Left ventricle myocardium inferior (tissue), 1 donor: ENCODE results near the gene HOXC10. TPM values are rescaled to one million over a fixed set of nuclear protein-coding genes. Genes with fewer than 3 reads are reported as not detected.

Source experiments
- DNase-seq: peaks from one replicate; pipeline ENCODE4 v3.0.0-alpha.2; 2020
- H3K27ac ChIP-seq: fragments of 200-600 bp; replicated peaks from 2 replicates; pipeline ENCODE4 v1.8.0; 2021
- H3K27me3 ChIP-seq: fragments of 200-600 bp; 2 replicates; pipeline ENCODE4 v1.8.0; 2021; ENCODE audit warnings: low read depth
- H3K36me3 ChIP-seq: fragments of 200-600 bp; 2 replicates; pipeline ENCODE4 v1.8.0; 2021
- H3K4me1 ChIP-seq: fragments of 200-600 bp; 2 replicates; pipeline ENCODE4 v1.8.0; 2021
- H3K4me3 ChIP-seq: fragments of 200-600 bp; 2 replicates; pipeline ENCODE4 v1.8.0; 2021; ENCODE audit warnings: mild to moderate bottlenecking, moderate library complexity
- H3K9me3 ChIP-seq: fragments of 200-600 bp; replicated peaks from 2 replicates; pipeline ENCODE4 v1.8.0; 2021
- CTCF ChIP-seq: fragments of 200-600 bp; IDR thresholded peaks from 2 replicates; pipeline ENCODE4 v1.8.0; 2021; ENCODE audit warnings: antibody characterized with exemption, mild to moderate bottlenecking, borderline replicate concordance
- intact Hi-C: fragments of 100-400 bp; cut with micrococcal nuclease; formaldehyde crosslinking; loops from one replicate; pipeline ENCODE4 v1.11.0; 2022
- total RNA-seq: library from RNA; stranded (reverse); fragmentation: NEBNext Ultra II Directional; extraction: Animal tissue kit (Norgen Biotek cat#: 25700); gene quantifications from one replicate; pipeline ENCODE4 v1.2.1, GENCODE V29; 2021
- donor health status: DM: no; HTN: yes; CAD: no; lungs with severe emphysema.

Gene HOXC10
- total RNA-seq, 1 donor from 2014 or later: not detected

- Histone ChIP-seq H3K4me1 (peaks cover 27% of the 10 kb centered on the region), H3K36me3 (no peaks in the 10 kb centered on the region), H3K27me3 (peaks cover 100% of the 10 kb centered on the region), H3K27ac (no peak overlapping the region), H3K9me3 (no peaks in the 10 kb centered on the region), H3K4me3 (peak overlapping the region; percentile 48)
- no peak for TF ChIP-seq CTCF
- no peak for DNase-seq
- intact Hi-C loops: no loop called here
Observed at GRCh38 chr12:53973236-53974042, 11.5 kb upstream of the HOXC10 start.

- intact Hi-C loops: no loop called here
- no peak for DNase-seq
Observed at GRCh38 chr12:53974084-53975063, 10.6 kb upstream of the HOXC10 start, which contains the start of gene HOTAIR. HOTAIR (minus strand) TSS chr12:53974954.

GRCh38 chr12:53975064-53975471, 9.9 kb upstream of the HOXC10 start:
- Histone ChIP-seq H3K4me3 (peak overlapping the region; percentile 48), H3K4me1 (peaks cover 27% of the 10 kb centered on the region), H3K36me3 (no peaks in the 10 kb centered on the region), H3K9me3 (no peaks in the 10 kb centered on the region), H3K27me3 (peaks cover 100% of the 10 kb centered on the region), H3K27ac (no peak overlapping the region)
- DNase-seq: no peak
- intact Hi-C loops: no loop called here
- no peak for TF ChIP-seq CTCF

More at GRCh38 chr12:53974084-53975063, 10.6 kb upstream of the HOXC10 start, which contains the start of gene HOTAIR:
- Histone ChIP-seq H3K4me3 (peak within 1 kb of the TSS; percentile 48), H3K27ac (no peak within 1 kb of the TSS), H3K27me3 (peaks cover 100% of the 10 kb centered on the region), H3K4me1 (peaks cover 27% of the 10 kb centered on the region), H3K9me3 (no peaks in the 10 kb centered on the region), H3K36me3 (no peaks in the 10 kb centered on the region)
- TF ChIP-seq CTCF: no peak

- Histone ChIP-seq H3K4me1 (peaks cover 27% of the 10 kb centered on the region), H3K27ac (no peak overlapping the region), H3K36me3 (no peaks in the 10 kb centered on the region), H3K4me3 (no peak overlapping the region), H3K9me3 (no peaks in the 10 kb centered on the region), H3K27me3 (peaks cover 100% of the 10 kb centered on the region)
- intact Hi-C loops: no loop called here
- DNase-seq: no peak
- no peak for TF ChIP-seq CTCF
Observed at GRCh38 chr12:53975479-53976152, 9.3 kb upstream of the HOXC10 start.

- Histone ChIP-seq H3K4me3 (no peak overlapping the region), H3K27ac (no peak overlapping the region), H3K9me3 (no peaks in the 10 kb centered on the region), H3K36me3 (no peaks in the 10 kb centered on the region), H3K27me3 (peaks cover 100% of the 10 kb centered on the region), H3K4me1 (peaks cover 27% of the 10 kb centered on the region)
- TF ChIP-seq CTCF: no peak
- intact Hi-C loops: no loop called here
- DNase-seq: no peak
Observed at GRCh38 chr12:53976172-53976822, 8.6 kb upstream of the HOXC10 start.
